GM21526 (cell line): ENCODE results near the gene RASL11B.
"Not testable (repeated sequence)": the region's sequence is repeated elsewhere in the genome, so short reads cannot be mapped to it uniquely, and the experiment has no call there.

Source experiments
- ATAC-seq: cut with Tn5 transposase; IDR thresholded peaks from one replicate; pipeline ENCODE4 v1.9.1; 2021; ENCODE audit warnings: moderate library complexity; ENCODE audit not compliant: unreplicated experiment, low FRiP score

Gene RASL11B, protein sequence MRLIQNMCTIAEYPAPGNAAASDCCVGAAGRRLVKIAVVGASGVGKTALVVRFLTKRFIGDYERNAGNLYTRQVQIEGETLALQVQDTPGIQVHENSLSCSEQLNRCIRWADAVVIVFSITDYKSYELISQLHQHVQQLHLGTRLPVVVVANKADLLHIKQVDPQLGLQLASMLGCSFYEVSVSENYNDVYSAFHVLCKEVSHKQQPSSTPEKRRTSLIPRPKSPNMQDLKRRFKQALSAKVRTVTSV

GRCh38 chr4:52861879-52862616 is at the start of gene RASL11B:
Gene RASL11B (plus strand): TSS chr4:52862317. CDS start chr4:52862508, 191 bp downstream.
- ATAC-seq: peak; percentile 98

GRCh38 chr4:52813546-52813945 is 48.6 kb upstream of the RASL11B start:
- no peak for ATAC-seq

GRCh38 chr4:52822583-52822971 is 39.5 kb upstream of the RASL11B start:
- ATAC-seq: no peak

DNA sequence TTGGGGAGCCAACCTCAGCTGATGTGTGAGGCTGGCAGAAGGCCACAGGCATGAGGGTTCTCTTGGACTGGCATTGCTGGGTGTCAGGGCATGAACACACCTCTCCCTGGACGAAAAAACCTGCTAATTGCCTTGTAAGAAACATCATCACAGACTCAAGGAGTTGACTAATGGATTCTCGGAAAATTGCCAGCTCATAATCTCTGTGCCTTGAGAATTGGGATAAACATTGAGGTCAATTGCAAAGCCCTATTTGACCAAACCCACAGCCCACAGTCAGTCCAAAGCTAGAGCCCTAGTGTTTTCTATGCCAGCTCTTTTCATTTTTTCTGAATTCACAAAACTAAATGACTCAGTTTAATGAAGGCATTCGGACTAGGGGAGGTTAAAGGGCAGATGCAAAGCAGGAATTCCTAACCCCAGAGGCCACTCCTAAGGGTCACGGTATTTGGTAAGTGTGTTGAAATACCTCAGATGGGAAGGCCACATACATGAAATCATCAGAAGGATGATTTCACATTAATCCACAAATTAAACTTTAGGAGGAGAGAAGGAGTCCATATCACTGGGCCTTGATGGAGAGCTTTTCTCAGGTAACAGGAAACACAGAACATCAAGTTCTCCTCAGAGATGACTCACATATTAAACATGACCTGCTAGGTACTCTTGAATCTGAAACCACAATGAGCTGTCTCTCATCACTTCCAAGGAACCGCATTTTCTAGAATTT is 39.0 kb upstream of the RASL11B start:
- no peak for ATAC-seq

DNA sequence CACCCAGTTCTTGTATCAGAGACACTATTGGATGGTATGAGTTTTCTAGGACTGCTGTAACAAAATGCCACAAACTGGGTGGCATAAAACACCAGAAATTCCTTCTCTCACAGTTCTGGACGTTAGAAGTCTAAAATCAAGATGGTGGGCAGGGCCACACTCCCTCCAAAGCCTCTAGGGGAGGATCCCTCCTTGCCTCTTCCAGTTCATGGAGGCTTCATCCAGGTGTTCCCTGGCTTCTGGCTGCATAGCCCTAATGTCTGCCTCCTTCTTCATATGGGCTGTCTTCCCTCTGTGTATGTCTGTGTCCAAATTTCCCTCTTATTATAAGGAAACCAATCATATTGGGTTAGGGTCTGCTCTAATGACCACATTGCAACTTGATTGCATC is 38.4 kb upstream of the RASL11B start:
- no peak for ATAC-seq

DNA sequence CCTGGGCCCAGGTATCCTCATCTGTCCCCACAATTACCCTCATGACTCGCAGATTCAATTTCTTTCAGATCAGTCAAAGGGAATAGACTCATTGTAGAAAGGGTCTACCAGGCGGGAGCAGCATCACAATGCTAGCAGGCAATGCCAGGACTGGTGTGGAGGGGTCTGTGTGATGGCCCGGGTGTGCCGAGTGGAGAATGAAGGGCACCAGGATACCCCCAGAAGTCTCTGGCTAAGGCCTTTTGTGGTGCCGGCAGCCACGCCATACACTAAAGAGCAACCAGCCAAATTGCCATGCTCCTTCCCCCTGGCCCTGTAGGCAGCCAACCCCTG is 37.9 kb upstream of the RASL11B start:
- ATAC-seq: no peak

GRCh38 chr4:52824603-52825459 is 37.3 kb upstream of the RASL11B start:
- no peak for ATAC-seq

DNA sequence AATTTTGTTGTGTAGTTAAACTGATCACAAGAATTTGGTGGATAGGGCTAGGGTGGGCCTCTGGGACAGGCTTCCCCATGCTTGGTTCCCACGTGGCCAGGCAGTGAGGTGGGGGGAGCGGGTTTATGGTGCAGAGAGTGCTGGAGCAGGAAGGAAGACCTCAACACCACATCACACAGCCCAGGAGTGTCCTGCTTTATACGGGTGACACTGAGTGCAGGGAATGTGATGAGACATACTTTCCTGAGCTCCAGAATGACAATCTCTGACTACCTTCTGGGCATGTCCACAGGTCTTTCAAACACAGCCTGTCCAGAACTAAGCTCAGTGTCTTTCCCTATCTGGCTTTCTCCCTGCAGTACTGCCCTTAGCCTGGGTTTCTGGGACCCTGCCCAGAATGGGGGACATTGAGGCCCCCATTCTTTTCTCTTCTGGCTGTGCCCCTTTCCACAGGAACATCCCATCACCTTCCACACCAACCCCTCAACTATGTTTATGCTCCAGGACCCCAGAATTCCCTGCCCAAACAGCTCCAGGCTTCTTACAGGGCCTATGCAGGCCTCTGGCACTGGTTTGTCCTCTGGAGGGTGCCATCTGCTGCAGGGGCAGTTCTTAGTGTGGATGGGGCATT is 36.5 kb upstream of the RASL11B start:
- ATAC-seq: no peak

DNA sequence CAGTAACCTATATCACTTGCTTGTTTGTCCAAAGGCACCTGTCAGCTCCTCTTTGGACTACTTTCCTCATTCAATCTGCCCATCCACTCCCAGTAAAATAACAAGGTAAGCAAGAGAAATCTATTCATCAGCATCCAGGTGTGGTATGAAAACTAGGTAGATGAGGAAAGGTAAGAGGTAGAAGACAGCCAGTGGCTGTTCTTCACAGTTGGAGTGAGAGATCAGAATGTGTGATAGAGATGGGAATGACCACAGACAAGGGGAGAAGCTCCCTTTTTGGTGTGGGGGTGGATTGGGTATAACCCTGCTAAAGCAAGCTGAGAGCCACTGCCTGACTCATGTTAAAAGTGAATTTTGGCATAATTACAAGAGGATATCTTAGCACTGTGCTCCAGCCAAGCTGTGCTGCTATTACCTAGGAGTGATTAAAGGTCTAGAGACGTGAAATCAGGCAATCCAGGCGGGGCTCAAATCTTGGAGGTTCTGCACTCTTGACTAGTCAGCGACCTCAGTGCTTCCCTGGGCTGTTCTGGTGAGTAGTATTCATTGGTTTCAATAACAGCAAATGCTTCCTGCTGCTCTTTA is 28.1 kb upstream of the RASL11B start:
- no peak for ATAC-seq

GRCh38 chr4:52834641-52835456 is 27.3 kb upstream of the RASL11B start:
- ATAC-seq: not testable (repeated sequence)

DNA sequence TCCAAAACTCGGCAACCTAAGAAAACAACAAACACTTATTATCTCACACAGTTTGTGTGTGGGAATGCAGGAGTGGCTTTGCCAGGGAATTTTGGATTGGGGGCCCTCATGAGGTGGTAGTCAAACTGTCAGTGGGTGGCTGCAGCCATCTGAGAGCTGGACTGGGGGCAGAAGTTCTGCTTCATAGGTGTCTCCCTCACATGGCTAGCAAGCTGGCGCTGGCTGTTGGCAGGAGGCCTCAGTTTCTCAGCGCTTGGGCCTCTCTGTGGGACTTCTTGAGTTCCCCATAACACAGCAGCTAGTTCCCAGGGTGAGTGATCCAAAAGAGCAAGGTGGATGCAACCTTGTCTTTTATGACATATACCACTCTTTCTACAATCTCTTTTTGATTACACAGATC is 26.0 kb upstream of the RASL11B start:
- ATAC-seq: no peak

DNA sequence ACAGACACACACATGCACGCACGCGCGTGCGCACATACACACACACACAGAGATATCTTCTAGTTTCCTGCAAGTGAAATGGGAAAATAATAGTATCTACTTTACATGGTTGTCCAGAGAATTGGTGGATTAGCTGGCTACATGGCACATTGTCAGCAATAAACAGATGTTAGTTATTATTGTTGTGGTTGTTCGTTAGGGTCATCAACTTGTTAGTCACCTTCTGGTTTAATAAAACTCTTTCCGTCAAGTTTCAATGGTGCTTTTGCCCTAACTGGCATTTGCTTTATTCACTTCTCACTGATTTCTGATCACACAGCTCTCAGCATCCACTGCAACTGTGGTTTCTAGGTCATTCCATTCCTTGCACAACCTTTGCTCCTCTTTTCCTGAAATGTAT is 25.4 kb upstream of the RASL11B start:
- ATAC-seq: no peak

GRCh38 chr4:52837716-52838558 is 24.2 kb upstream of the RASL11B start:
- ATAC-seq: no peak

DNA sequence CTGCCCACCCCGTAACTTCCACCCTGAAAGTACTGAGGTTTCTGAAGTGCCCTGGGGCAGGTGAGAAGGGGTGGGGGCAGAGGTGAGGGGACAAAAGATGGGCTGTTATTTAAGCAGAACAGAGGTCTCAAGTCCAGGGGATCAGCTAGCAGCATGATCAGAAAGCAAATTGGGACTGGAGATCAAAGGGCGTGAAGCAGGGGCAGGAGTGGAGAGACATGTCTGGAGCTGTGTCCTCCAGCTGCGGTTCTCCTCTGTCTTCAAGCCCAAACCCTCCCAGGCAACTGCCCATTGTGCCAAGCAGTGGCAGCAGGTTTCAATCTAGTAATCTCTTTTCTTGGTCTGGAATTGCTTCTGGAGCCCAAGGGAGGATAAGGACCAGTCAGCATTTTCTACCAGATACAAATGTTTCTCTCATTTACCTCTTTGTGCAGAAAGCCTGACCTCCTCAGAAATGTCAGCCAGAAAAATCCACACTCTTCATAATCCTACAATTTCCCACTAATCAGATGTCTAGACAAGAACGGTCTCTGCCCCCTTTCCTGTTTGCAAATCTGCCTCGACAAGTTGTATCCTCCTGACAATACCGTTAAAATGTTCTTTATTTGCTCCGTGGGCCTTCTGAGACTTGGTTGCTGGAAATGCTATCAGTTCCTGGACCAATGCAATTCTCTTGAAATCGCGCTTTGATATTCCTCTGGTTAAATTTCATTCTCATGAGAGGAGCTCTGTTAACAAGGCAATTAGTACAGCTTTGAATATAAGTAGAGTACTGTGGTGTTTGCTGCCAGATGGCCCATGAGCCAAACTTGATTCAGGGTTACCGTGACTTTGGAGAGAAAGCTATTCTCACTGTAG is 23.2 kb upstream of the RASL11B start:
- no peak for ATAC-seq

DNA sequence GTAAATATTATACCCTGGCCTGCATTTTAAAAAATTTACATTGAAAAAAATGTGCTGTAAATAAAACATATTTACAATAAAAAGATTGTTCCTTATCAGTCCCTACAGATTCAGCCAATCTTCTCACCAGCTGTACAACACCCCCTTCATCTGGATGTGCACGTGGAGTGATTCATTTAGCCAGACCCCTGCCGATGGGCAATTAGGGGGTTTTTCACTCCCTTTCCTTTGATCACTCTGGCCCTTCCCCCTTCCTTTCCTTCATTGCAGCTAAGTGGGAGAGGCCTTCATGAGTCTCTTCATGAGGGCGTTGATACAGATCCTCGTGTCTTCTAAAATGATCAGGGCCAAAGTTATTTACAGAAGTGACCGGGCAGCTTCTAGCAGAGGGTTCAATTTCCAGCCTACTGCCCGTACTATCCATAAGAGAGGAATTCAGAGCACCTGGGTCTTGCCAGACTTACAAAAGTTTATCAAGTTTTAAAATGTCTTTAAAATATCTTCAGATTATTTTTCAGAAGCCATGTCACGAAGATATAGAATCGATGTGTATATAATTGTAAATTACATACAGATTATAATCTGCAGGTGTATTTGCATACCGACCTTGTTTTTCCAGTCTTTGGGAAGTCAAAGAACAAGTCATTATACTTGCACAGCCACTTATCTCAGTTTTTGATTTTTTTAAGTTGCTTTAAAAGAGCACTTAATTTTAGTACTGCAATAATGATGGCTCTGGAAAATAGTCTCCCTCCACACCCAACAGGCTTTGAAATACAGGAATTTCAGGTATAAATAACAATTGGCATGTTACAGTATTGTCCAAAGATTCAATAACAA is 21.4 kb upstream of the RASL11B start:
- no peak for ATAC-seq

GRCh38 chr4:52841682-52842456 is 20.2 kb upstream of the RASL11B start:
- no peak for ATAC-seq
